ENCODE data around the gene EPM2AIP1.

EPM2AIP1 gene

GRCh38 chr3:36942638-36943248 is 50.2 kb downstream of the EPM2AIP1 start:
- H3K4me3 ChIP-seq (ENCODE audit: low read length), result no peak overlapping the region
- DNase-seq (ENCODE audit: low read depth), result no peak
- TF ChIP-seq CTCF (IDR thresholded peaks at IDR 0.05; ENCODE audit: insufficient read depth, low read depth, low read length, missing control alignments), result no peak

GRCh38 chr3:36941658-36942057 is 51.3 kb downstream of the EPM2AIP1 start:
- no peak for TF ChIP-seq CTCF (IDR thresholded peaks at IDR 0.05; ENCODE audit: insufficient read depth, low read depth, low read length, missing control alignments)
- no peak for DNase-seq (ENCODE audit: low read depth)
- no peak overlapping the region for H3K4me3 ChIP-seq (ENCODE audit: low read length)

DNA sequence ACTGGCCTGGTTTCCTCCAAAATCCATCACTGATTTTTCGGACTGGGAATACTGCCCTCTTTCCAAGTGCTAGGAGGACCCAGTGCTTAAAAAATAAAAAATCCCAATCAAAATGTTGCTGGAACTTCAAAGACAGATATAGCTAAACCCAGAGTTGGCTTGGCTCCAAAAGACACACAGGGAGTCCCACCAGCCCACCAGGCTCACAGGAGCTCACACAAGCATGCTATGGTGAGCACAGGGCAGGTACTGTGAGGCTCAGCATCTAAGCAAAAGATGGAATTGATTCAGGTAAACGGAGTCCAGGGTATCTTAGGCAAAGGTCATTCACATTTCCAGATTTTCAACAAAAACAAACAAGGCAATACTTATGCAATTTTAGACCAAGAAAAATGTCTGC is 51.8 kb downstream of the EPM2AIP1 start:
- no peak for TF ChIP-seq CTCF (IDR thresholded peaks at IDR 0.05; ENCODE audit: insufficient read depth, low read depth, low read length, missing control alignments)
- no peak for DNase-seq (ENCODE audit: low read depth)
- H3K4me3 ChIP-seq (ENCODE audit: low read length), result no peak overlapping the region

DNA sequence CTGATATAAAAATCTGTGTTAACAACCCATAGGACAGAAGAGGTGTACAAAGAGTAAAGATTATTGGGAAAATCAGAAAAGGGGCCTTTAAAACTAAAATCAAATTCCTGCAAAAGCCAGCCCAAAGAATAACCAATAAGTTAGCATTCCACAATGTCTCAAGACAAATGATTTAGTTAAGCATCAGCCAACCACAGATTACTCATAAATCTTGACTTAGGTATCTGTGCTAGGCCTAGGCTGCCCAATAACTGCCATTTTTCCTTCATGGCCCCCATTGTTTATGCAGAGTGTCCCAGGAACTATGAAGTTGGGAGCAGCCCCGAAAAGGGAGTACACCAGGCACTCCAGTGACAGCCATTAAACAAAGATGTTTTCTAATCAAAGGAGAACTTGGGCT is 55.4 kb downstream of the EPM2AIP1 start:
- no peak for DNase-seq (ENCODE audit: low read depth)
- TF ChIP-seq CTCF (IDR thresholded peaks at IDR 0.05; ENCODE audit: insufficient read depth, low read depth, low read length, missing control alignments), result no peak
- no peak overlapping the region for H3K4me3 ChIP-seq (ENCODE audit: low read length)

Measured in epithelial cell of esophagus (primary cell).